WTC11 (cell line): Measurements from ENCODE around the gene KLRF1. TPM values are rescaled to one million over a fixed set of nuclear protein-coding genes. Genes with fewer than 3 reads are reported as not detected.

Experiments
- ATAC-seq: fragments of 200-7000 bp; cut with Tn5 transposase; 2 replicates; pipeline ENCODE4 v1.10.0; 2021; ENCODE audit warnings: mild to moderate bottlenecking, moderate library complexity
- CTCF ChIA-PET: fragments of 300-600 bp; sonication (Branson Sonifier 250); formaldehyde crosslinking; loops from one replicate; lab custom pipeline; 2021; ENCODE audit warnings: antibody characterized with exemption; lab: Charles Lee
- POLR2A ChIA-PET: fragments of 350-600 bp; sonication (Branson Sonifier 250); formaldehyde crosslinking; loops from one replicate; lab custom pipeline; 2021; ENCODE audit warnings: antibody characterized with exemption; lab: Charles Lee
- DNase-seq: peaks from one replicate; pipeline ENCODE4 v3.0.0; 2021; ENCODE audit warnings: low spot score
- H3K27ac Mint-ChIP-seq: 2 replicates; pipeline ENCODE4 v1.8.0; 2021; ENCODE audit warnings: mixed read lengths
- H3K27me3 Mint-ChIP-seq: 2 replicates; pipeline ENCODE4 v1.8.0; 2021; ENCODE audit warnings: low read depth, mild to moderate bottlenecking, moderate library complexity, mixed read lengths
- H3K36me3 Mint-ChIP-seq: 2 replicates; pipeline ENCODE4 v1.8.0; 2021; ENCODE audit warnings: mixed read lengths
- H3K4me1 Mint-ChIP-seq: 2 replicates; pipeline ENCODE4 v1.8.0; 2022; ENCODE audit warnings: mixed read lengths
- H3K4me3 Mint-ChIP-seq: 2 replicates; pipeline ENCODE4 v1.8.0; 2021; ENCODE audit warnings: mild to moderate bottlenecking, moderate library complexity, mixed read lengths
- H3K9me3 Mint-ChIP-seq: 2 replicates; pipeline ENCODE4 v1.8.0; 2021; ENCODE audit warnings: mixed read lengths
- CBFB ChIP-seq: sonication (generic); formaldehyde crosslinking; IDR thresholded peaks from 2 replicates; pipeline ENCODE4 v1.8.1; 2022; ENCODE audit warnings: mild to moderate bottlenecking, low read depth, missing genetic modification reagents
- CREM ChIP-seq: sonication (generic); formaldehyde crosslinking; IDR thresholded peaks from 2 replicates; pipeline ENCODE4 v1.8.1; 2022; ENCODE audit warnings: mild to moderate bottlenecking, missing genetic modification reagents, moderate library complexity
- FOXJ3 ChIP-seq: sonication (generic); formaldehyde crosslinking; IDR thresholded peaks from 2 replicates; pipeline ENCODE4 v1.9.0; 2021; ENCODE audit warnings: missing genetic modification reagents, mild to moderate bottlenecking, borderline replicate concordance
- GTF2I ChIP-seq: fragments of 250-450 bp; sonication (Bioruptor Pico); conservative IDR thresholded peaks from 2 replicates; pipeline ENCODE4 v1.4.0; 2021; ENCODE audit warnings: mild to moderate bottlenecking
- IRF2 ChIP-seq: sonication (generic); formaldehyde crosslinking; IDR thresholded peaks from 2 replicates; pipeline ENCODE4 v1.8.0; 2022; ENCODE audit warnings: low read depth, missing genetic modification reagents, borderline replicate concordance
- MYBL2 ChIP-seq: sonication (generic); formaldehyde crosslinking; IDR thresholded peaks from 2 replicates; pipeline ENCODE4 v1.8.1; 2023; ENCODE audit warnings: mild to moderate bottlenecking, moderate library complexity, missing genetic modification reagents
- NR1H2 ChIP-seq: sonication (generic); formaldehyde crosslinking; IDR thresholded peaks from 2 replicates; pipeline ENCODE4 v1.9.0; 2021; ENCODE audit warnings: mild to moderate bottlenecking, moderate library complexity, missing genetic modification reagents
- NR2C2 ChIP-seq: sonication (generic); formaldehyde crosslinking; IDR thresholded peaks from 2 replicates; pipeline ENCODE4 v1.8.0; 2022; ENCODE audit warnings: mild to moderate bottlenecking, missing genetic modification reagents
- NR3C1 ChIP-seq: sonication (generic); formaldehyde crosslinking; conservative IDR thresholded peaks from 2 replicates; pipeline ENCODE4 v1.8.1; 2023; ENCODE audit warnings: low read depth, mild to moderate bottlenecking, missing genetic modification reagents
- RELA ChIP-seq: sonication (generic); formaldehyde crosslinking; IDR thresholded peaks from 2 replicates; pipeline ENCODE4 v1.8.1; 2022; ENCODE audit warnings: missing genetic modification reagents, mild to moderate bottlenecking, borderline replicate concordance
- ZNF138 ChIP-seq: sonication (generic); formaldehyde crosslinking; conservative IDR thresholded peaks from 2 replicates; pipeline ENCODE4 v1.8.1; 2022; ENCODE audit warnings: mild to moderate bottlenecking, moderate library complexity, missing genetic modification reagents
- ZNF396 ChIP-seq: fragments of 250-450 bp; sonication (Bioruptor Pico); IDR thresholded peaks from 2 replicates; pipeline ENCODE4 v1.8.0; 2021; ENCODE audit warnings: mild to moderate bottlenecking, moderate library complexity, borderline replicate concordance
- total RNA-seq: library from RNA; stranded (reverse); gene quantifications from 3 replicates; pipeline ENCODE4 v1.2.3, GENCODE V29; 2021
- TF ChIP-seq, protein P1 (sequence below): fragments of 250-450 bp; sonication (Bioruptor Pico); IDR thresholded peaks from 2 replicates; pipeline ENCODE4 v1.8.0; 2021; ENCODE audit warnings: mild to moderate bottlenecking
- TF ChIP-seq, protein P2 (sequence below): sonication (generic); formaldehyde crosslinking; IDR thresholded peaks from 2 replicates; pipeline ENCODE4 v1.8.0; 2022; ENCODE audit warnings: mild to moderate bottlenecking, missing genetic modification reagents
- TF ChIP-seq, protein P3 (sequence below): sonication (generic); formaldehyde crosslinking; IDR thresholded peaks from 2 replicates; pipeline ENCODE4 v1.8.0; 2023; ENCODE audit warnings: mild to moderate bottlenecking, missing genetic modification reagents
- TF ChIP-seq, protein P4 (sequence below): sonication (generic); formaldehyde crosslinking; conservative IDR thresholded peaks from 2 replicates; pipeline ENCODE4 v1.8.1; 2023; ENCODE audit warnings: mild to moderate bottlenecking, low read depth, missing genetic modification reagents, moderate library complexity
- TF ChIP-seq, protein P5 (sequence below): fragments of 250-450 bp; sonication (Bioruptor Pico); conservative IDR thresholded peaks from 2 replicates; pipeline ENCODE4 v1.9.0; 2021; ENCODE audit warnings: mild to moderate bottlenecking
- TF ChIP-seq, protein P6 (sequence below): sonication (generic); formaldehyde crosslinking; conservative IDR thresholded peaks from 2 replicates; pipeline ENCODE4 v1.8.1; 2022; ENCODE audit warnings: mild to moderate bottlenecking, missing genetic modification reagents
- TF ChIP-seq, protein P7 (sequence below): sonication (generic); formaldehyde crosslinking; IDR thresholded peaks from 2 replicates; pipeline ENCODE4 v1.8.0; 2022; ENCODE audit warnings: mild to moderate bottlenecking, missing genetic modification reagents
- TF ChIP-seq, protein P8 (sequence below): sonication (generic); formaldehyde crosslinking; IDR thresholded peaks from 2 replicates; pipeline ENCODE4 v1.8.1; 2022; ENCODE audit warnings: mild to moderate bottlenecking, moderate library complexity, missing genetic modification reagents

The KLRF1 gene
- total RNA-seq, 1 experiment from 2014 or later, result not detected

DNA sequence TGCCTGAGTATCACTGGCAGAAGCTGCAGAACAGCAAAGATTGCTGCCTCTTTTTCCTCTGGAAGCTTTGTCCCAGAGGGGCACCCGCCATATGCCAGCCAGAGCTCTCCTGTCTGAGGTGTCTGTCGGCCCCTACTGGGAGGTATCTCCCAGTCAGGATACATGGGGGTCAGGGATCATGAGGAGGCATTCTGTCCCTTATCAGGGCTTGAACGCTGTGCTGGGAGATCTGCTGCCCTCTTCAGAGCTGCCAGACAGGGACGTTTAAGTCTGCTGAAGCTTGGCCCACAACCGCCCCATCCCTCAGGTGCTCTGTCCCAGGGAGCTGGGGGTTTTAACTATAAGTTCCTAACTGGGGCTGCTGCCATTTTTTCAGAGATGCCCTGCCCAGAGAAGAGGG is 21.6 kb downstream of the KLRF1 start:
- ATAC-seq (no peak), DNase-seq (no peak)
- Mint-ChIP-seq H3K36me3 (no peaks in the 10 kb centered on the region), H3K27me3 (peaks cover 17% of the 10 kb centered on the region), H3K9me3 (0 out of 2 replicates have a peak, but pooled peaks cover 5% of the 10 kb centered on the region), H3K27ac (no peak overlapping the region), H3K4me3 (no peak overlapping the region), H3K4me1 (peaks cover 17% of the 10 kb centered on the region)
- ChIA-PET CTCF (interaction anchor here (1.3 kb wide), 1 partner anchor 35 kb away, joined by 5 read pairs; no protein-coding TSS in a partner anchor), POLR2A (no interaction called here)
- TF ChIP-seq, protein P1, sequence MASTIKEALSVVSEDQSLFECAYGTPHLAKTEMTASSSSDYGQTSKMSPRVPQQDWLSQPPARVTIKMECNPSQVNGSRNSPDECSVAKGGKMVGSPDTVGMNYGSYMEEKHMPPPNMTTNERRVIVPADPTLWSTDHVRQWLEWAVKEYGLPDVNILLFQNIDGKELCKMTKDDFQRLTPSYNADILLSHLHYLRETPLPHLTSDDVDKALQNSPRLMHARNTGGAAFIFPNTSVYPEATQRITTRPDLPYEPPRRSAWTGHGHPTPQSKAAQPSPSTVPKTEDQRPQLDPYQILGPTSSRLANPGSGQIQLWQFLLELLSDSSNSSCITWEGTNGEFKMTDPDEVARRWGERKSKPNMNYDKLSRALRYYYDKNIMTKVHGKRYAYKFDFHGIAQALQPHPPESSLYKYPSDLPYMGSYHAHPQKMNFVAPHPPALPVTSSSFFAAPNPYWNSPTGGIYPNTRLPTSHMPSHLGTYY, result no peak
- TF ChIP-seq, protein P2, sequence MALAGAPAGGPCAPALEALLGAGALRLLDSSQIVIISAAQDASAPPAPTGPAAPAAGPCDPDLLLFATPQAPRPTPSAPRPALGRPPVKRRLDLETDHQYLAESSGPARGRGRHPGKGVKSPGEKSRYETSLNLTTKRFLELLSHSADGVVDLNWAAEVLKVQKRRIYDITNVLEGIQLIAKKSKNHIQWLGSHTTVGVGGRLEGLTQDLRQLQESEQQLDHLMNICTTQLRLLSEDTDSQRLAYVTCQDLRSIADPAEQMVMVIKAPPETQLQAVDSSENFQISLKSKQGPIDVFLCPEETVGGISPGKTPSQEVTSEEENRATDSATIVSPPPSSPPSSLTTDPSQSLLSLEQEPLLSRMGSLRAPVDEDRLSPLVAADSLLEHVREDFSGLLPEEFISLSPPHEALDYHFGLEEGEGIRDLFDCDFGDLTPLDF, result no peak
- TF ChIP-seq MYBL2 (no peak), RELA (CRISPR knock-in tag) (no peak), FOXJ3 (no peak), CREM (CRISPR knock-in tag) (no peak), CBFB (CRISPR knock-in tag) (no peak), GTF2I (CRISPR knock-in tag) (no peak), ZNF396 (no peak)
- TF ChIP-seq, protein P3, sequence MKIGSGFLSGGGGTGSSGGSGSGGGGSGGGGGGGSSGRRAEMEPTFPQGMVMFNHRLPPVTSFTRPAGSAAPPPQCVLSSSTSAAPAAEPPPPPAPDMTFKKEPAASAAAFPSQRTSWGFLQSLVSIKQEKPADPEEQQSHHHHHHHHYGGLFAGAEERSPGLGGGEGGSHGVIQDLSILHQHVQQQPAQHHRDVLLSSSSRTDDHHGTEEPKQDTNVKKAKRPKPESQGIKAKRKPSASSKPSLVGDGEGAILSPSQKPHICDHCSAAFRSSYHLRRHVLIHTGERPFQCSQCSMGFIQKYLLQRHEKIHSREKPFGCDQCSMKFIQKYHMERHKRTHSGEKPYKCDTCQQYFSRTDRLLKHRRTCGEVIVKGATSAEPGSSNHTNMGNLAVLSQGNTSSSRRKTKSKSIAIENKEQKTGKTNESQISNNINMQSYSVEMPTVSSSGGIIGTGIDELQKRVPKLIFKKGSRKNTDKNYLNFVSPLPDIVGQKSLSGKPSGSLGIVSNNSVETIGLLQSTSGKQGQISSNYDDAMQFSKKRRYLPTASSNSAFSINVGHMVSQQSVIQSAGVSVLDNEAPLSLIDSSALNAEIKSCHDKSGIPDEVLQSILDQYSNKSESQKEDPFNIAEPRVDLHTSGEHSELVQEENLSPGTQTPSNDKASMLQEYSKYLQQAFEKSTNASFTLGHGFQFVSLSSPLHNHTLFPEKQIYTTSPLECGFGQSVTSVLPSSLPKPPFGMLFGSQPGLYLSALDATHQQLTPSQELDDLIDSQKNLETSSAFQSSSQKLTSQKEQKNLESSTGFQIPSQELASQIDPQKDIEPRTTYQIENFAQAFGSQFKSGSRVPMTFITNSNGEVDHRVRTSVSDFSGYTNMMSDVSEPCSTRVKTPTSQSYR (CRISPR knock-in tag), result no peak
- TF ChIP-seq, protein P4, sequence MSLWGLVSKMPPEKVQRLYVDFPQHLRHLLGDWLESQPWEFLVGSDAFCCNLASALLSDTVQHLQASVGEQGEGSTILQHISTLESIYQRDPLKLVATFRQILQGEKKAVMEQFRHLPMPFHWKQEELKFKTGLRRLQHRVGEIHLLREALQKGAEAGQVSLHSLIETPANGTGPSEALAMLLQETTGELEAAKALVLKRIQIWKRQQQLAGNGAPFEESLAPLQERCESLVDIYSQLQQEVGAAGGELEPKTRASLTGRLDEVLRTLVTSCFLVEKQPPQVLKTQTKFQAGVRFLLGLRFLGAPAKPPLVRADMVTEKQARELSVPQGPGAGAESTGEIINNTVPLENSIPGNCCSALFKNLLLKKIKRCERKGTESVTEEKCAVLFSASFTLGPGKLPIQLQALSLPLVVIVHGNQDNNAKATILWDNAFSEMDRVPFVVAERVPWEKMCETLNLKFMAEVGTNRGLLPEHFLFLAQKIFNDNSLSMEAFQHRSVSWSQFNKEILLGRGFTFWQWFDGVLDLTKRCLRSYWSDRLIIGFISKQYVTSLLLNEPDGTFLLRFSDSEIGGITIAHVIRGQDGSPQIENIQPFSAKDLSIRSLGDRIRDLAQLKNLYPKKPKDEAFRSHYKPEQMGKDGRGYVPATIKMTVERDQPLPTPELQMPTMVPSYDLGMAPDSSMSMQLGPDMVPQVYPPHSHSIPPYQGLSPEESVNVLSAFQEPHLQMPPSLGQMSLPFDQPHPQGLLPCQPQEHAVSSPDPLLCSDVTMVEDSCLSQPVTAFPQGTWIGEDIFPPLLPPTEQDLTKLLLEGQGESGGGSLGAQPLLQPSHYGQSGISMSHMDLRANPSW (CRISPR knock-in tag), result no peak
- TF ChIP-seq, protein P5, sequence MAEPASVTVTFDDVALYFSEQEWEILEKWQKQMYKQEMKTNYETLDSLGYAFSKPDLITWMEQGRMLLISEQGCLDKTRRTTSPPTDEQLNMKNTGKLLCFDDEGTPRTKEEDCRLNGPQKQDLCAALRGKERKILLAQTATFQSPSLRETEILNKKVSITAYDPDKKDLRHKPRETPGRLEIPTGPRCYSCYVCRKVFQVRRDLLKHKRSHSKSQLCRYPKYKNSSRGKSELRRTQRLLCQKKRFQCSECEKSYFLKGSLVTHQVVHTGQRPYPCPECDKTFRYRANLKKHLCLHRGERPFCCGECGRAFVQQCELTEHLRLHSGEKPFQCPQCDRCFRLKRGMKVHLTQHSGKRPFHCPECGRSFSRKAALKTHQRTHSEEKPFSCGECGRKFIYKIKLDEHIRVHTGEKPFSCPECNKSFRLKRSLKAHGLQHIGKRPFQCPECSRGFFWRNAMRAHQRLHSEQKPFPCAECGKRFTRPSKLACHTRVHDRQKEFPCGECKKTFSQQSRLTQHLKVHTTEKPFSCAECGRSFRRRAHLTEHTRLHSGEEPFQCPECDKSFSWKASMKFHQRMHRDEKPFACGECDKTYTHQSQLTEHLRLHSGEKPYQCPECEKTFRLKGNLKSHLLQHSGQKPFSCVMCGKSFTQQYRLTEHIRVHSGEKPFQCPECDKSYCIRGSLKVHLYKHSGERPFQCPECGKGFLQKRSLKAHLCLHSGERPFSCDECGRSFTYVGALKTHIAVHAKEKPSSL (CRISPR knock-in tag), result no peak

DNA sequence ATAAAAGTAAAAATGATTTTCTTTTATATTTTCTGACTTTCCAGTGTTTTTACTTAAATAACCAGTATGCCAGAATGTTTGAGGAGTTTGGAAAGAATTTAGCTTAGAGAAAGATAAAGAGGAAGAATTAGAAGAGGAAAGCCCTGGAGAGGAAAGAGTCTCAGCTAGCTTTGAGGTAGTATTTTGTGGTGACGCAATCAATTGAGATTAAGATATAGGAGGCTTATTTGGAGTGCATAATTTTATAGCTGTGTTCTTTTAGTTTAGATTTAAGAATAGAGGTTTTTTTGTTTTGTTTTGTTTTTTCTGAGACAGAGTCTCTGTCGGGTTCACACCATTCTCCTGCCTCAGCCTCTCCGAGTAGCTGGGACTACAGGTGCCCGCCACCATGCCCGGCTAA is 23.8 kb downstream of the KLRF1 start:
- H3K4me1 Mint-ChIP-seq, result peaks cover 23% of the 10 kb centered on the region
- ChIA-PET CTCF (interaction anchor here (0.6 to 2.1 kb wide), 2 partner anchors 53 to 108 kb away, joined by 3 to 6 read pairs; no protein-coding TSS in a partner anchor), POLR2A (no interaction called here)
- H3K4me3 Mint-ChIP-seq, result no peak overlapping the region
- no peak for ATAC-seq
- no peak for DNase-seq
- no peak overlapping the region for H3K27ac Mint-ChIP-seq
- H3K36me3 Mint-ChIP-seq, result no peaks in the 10 kb centered on the region
- 0 out of 2 replicates have a peak, but pooled peaks cover 5% of the 10 kb centered on the region for H3K9me3 Mint-ChIP-seq
- H3K27me3 Mint-ChIP-seq, result peaks cover 8% of the 10 kb centered on the region
- TF ChIP-seq, protein P6, sequence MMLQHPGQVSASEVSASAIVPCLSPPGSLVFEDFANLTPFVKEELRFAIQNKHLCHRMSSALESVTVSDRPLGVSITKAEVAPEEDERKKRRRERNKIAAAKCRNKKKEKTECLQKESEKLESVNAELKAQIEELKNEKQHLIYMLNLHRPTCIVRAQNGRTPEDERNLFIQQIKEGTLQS (CRISPR knock-in tag), result no peak
- no peak for TF ChIP-seq IRF2 (CRISPR knock-in tag)
- TF ChIP-seq GTF2I (CRISPR knock-in tag), result no peak
- no peak for TF ChIP-seq NR3C1 (CRISPR knock-in tag)
- TF ChIP-seq, protein P1, result no peak
- TF ChIP-seq NR1H2, result no peak
- TF ChIP-seq, protein P7, sequence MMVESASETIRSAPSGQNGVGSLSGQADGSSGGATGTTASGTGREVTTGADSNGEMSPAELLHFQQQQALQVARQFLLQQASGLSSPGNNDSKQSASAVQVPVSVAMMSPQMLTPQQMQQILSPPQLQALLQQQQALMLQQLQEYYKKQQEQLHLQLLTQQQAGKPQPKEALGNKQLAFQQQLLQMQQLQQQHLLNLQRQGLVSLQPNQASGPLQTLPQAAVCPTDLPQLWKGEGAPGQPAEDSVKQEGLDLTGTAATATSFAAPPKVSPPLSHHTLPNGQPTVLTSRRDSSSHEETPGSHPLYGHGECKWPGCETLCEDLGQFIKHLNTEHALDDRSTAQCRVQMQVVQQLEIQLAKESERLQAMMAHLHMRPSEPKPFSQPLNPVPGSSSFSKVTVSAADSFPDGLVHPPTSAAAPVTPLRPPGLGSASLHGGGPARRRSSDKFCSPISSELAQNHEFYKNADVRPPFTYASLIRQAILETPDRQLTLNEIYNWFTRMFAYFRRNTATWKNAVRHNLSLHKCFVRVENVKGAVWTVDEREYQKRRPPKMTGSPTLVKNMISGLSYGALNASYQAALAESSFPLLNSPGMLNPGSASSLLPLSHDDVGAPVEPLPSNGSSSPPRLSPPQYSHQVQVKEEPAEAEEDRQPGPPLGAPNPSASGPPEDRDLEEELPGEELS (CRISPR knock-in tag), result no peak
- TF ChIP-seq NR2C2 (CRISPR knock-in tag), result no peak
- no peak for TF ChIP-seq ZNF138 (CRISPR knock-in tag)
- TF ChIP-seq, protein P8, sequence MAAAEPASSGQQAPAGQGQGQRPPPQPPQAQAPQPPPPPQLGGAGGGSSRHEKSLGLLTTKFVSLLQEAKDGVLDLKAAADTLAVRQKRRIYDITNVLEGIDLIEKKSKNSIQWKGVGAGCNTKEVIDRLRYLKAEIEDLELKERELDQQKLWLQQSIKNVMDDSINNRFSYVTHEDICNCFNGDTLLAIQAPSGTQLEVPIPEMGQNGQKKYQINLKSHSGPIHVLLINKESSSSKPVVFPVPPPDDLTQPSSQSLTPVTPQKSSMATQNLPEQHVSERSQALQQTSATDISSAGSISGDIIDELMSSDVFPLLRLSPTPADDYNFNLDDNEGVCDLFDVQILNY (CRISPR knock-in tag), result no peak
